ENCODE results near the gene UIMC1.

DNA sequence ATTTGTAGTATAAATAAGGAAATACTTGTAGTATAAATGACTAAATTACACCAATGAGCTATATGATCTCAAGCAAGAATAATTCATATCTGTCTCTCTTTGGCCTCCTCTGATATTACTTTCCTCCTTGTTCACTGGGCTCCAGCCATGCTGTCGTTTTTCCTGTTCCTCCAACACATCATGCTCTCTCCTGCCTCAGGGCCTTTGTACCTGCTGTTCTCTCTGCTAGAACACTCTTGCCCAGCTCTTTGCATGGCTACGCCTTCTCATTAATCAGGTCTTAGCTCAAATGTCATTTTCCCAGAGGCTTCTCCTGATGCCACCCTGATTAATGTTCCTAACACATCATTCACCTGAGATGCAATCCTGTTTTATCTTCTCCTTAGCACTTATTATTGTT is 13.5 kb upstream of the UIMC1 start:
- TF ChIP-seq CEBPB (IDR thresholded peaks at IDR 0.05) (no peak), TAF1 (IDR thresholded peaks at IDR 0.05; ENCODE audit: low read depth) (no peak), EP300 (IDR thresholded peaks at IDR 0.05; ENCODE audit: borderline replicate concordance) (no peak), CREB1 (IDR thresholded peaks at IDR 0.05; ENCODE audit: low read depth) (no peak), RAD21 (IDR thresholded peaks at IDR 0.05; ENCODE audit: low read depth) (no peak), TCF12 (IDR thresholded peaks at IDR 0.05; ENCODE audit: low read depth) (no peak), EGR1 (IDR thresholded peaks at IDR 0.05) (no peak), TEAD4 (IDR thresholded peaks at IDR 0.05) (no peak)
- TF ChIP-seq, protein P1, sequence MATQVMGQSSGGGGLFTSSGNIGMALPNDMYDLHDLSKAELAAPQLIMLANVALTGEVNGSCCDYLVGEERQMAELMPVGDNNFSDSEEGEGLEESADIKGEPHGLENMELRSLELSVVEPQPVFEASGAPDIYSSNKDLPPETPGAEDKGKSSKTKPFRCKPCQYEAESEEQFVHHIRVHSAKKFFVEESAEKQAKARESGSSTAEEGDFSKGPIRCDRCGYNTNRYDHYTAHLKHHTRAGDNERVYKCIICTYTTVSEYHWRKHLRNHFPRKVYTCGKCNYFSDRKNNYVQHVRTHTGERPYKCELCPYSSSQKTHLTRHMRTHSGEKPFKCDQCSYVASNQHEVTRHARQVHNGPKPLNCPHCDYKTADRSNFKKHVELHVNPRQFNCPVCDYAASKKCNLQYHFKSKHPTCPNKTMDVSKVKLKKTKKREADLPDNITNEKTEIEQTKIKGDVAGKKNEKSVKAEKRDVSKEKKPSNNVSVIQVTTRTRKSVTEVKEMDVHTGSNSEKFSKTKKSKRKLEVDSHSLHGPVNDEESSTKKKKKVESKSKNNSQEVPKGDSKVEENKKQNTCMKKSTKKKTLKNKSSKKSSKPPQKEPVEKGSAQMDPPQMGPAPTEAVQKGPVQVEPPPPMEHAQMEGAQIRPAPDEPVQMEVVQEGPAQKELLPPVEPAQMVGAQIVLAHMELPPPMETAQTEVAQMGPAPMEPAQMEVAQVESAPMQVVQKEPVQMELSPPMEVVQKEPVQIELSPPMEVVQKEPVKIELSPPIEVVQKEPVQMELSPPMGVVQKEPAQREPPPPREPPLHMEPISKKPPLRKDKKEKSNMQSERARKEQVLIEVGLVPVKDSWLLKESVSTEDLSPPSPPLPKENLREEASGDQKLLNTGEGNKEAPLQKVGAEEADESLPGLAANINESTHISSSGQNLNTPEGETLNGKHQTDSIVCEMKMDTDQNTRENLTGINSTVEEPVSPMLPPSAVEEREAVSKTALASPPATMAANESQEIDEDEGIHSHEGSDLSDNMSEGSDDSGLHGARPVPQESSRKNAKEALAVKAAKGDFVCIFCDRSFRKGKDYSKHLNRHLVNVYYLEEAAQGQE (IDR thresholded peaks at IDR 0.05; ENCODE audit: low read depth): no peak
- TF ChIP-seq, protein P2, sequence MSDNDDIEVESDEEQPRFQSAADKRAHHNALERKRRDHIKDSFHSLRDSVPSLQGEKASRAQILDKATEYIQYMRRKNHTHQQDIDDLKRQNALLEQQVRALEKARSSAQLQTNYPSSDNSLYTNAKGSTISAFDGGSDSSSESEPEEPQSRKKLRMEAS (IDR thresholded peaks at IDR 0.05): no peak
- TF ChIP-seq, protein P3, sequence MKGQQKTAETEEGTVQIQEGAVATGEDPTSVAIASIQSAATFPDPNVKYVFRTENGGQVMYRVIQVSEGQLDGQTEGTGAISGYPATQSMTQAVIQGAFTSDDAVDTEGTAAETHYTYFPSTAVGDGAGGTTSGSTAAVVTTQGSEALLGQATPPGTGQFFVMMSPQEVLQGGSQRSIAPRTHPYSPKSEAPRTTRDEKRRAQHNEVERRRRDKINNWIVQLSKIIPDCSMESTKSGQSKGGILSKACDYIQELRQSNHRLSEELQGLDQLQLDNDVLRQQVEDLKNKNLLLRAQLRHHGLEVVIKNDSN (IDR thresholded peaks at IDR 0.05): no peak

Data from Ishikawa (cell line).